ENCODE measurements around the gene PPARG. TPM values are rescaled to one million over a fixed set of nuclear protein-coding genes. Genes with fewer than 3 reads are reported as not detected.

PPARG gene
- polyA plus RNA-seq, 2 of the 4 experiments (the other 2 are of a cell fraction), result 38.9 to 43.1 TPM

GRCh38 chr3:12313519-12313918, 24.6 kb downstream of the PPARG start:
- Histone ChIP-seq H3K4me3 (no peak overlapping the region), H3K4me2 (peak overlapping the region; percentile 68; the same call in 2 of the 3 replicates), H3K4me1 (peaks cover 83% of the 10 kb centered on the region), H3K27ac (peak overlapping the region; percentile 74 to 81; a peak in 3 of 6 replicates), H3K9me3 (no peaks in the 10 kb centered on the region)
- ATAC-seq, result no peak
- WGBS (ENCODE audit: missing lambda C conversion rate), result 68% methylated on average over 2 of the region's 2 CpGs
- ChIA-PET POLR2A (no interaction called here), CTCF (interaction anchor here (1.1 to 1.7 kb wide), 4 partner anchors 9 to 178 kb away, joined by 3 to 6 read pairs (median 3); no protein-coding TSS in a partner anchor)
- DNase-seq (ENCODE audit: low read depth in 1 of 2, low spot score in 1 of 2), result no peak
- FAIRE-seq, result no peak
- TF ChIP-seq FOSB (CRISPR knock-in tag; IDR thresholded peaks at IDR 0.05), result no peak
- TF ChIP-seq ZNF302 (CRISPR knock-in tag; IDR thresholded peaks at IDR 0.05), result no peak
- TF ChIP-seq HOXA7 (CRISPR knock-in tag; IDR thresholded peaks at IDR 0.05), result no peak

- peaks cover 72% of the 10 kb centered on the region for H3K4me1 ChIP-seq
- no peaks in the 10 kb centered on the region for H3K9me3 ChIP-seq
- DNase-seq (ENCODE audit: low read depth in 1 of 2, low spot score in 1 of 2) (no peak), FAIRE-seq (no peak), ATAC-seq (peak in 1 of 2 experiments; percentile 48; a peak in 3 of 6 replicates)
- 0 out of 4 replicates have a peak, but pooled peaks of 1 of the 2 experiments have one; percentile 4 for TF ChIP-seq CEBPB (IDR thresholded peaks at IDR 0.05)
- no peak for TF ChIP-seq MYC (IDR thresholded peaks at IDR 0.05; ENCODE audit: borderline replicate concordance, low read length)
- peak overlapping the region; percentile 84 to 89 for H3K27ac ChIP-seq
- ChIA-PET POLR2A (no interaction called here), CTCF (interaction anchor here (0.6 kb wide), 1 partner anchor 30 kb away, joined by 3 read pairs; no protein-coding TSS in a partner anchor)
- peak overlapping the region; percentile 35; the same call in 2 of the 3 replicates for H3K4me3 ChIP-seq
- 37% methylated on average over 4 of the region's 4 CpGs for WGBS (ENCODE audit: missing lambda C conversion rate)
- peak overlapping the region; percentile 95 for H3K4me2 ChIP-seq
Observed at GRCh38 chr3:12316253-12316652, 27.4 kb downstream of the PPARG start.

GRCh38 chr3:12316729-12317351, 28.0 kb downstream of the PPARG start:
- TF ChIP-seq CHD4 (IDR thresholded peaks at IDR 0.05; ENCODE audit: borderline replicate concordance), result no peak
- TF ChIP-seq ZSCAN20 (CRISPR knock-in tag; IDR thresholded peaks at IDR 0.05), result no peak
- TF ChIP-seq CEBPB (IDR thresholded peaks at IDR 0.05), result peak in 1 of 2 experiments; percentile 39; a peak in 1 of 4 replicates
- TF ChIP-seq SREBF2 (IDR thresholded peaks at IDR 0.05), result no peak
- no peak for TF ChIP-seq ESRRA (IDR thresholded peaks at IDR 0.05; ENCODE audit: borderline replicate concordance, low read length)
- TF ChIP-seq EHMT2 (IDR thresholded peaks at IDR 0.05; ENCODE audit: low read depth), result no peak
- TF ChIP-seq MAX (IDR thresholded peaks at IDR 0.05), result peak; percentile 36
- peak; percentile 19; the same call in 1 of the 3 replicates for TF ChIP-seq SMC3 (IDR thresholded peaks at IDR 0.05)
- peak; percentile 68 for TF ChIP-seq GATA3 (IDR thresholded peaks at IDR 0.05; ENCODE audit: borderline replicate concordance)
- no peak for TF ChIP-seq FOSB (CRISPR knock-in tag; IDR thresholded peaks at IDR 0.05)
- no peak for TF ChIP-seq PHF8 (IDR thresholded peaks at IDR 0.05; ENCODE audit: borderline replicate concordance, low read depth)
- TF ChIP-seq ZNF302 (CRISPR knock-in tag; IDR thresholded peaks at IDR 0.05), result no peak
- TF ChIP-seq JUN (IDR thresholded peaks at IDR 0.05), result peak in 1 of 2 experiments; percentile 37; a peak in 1 of 5 replicates
- H3K4me1 ChIP-seq, result peaks cover 66% of the 10 kb centered on the region
- peak overlapping the region; percentile 35 for H3K4me3 ChIP-seq
- H3K27ac ChIP-seq, result peak overlapping the region; percentile 84 to 89
- FAIRE-seq (peak; percentile 74), DNase-seq (ENCODE audit: low read depth in 1 of 2, low spot score in 1 of 2) (peak in 1 of 2 experiments; percentile 67), ATAC-seq (peak; percentile 67 to 85)
- WGBS (ENCODE audit: missing lambda C conversion rate), result under 1% methylated on average over 4 of the region's 4 CpGs
- H3K9me3 ChIP-seq, result no peaks in the 10 kb centered on the region
- CTCF ChIA-PET, result interaction anchor here (0.6 to 0.7 kb wide), 2 partner anchors 30 to 163 kb away, joined by 3 read pairs; no protein-coding TSS in a partner anchor
- POLR2A ChIA-PET, result no interaction called here
- peak overlapping the region; percentile 95 for H3K4me2 ChIP-seq

DNA sequence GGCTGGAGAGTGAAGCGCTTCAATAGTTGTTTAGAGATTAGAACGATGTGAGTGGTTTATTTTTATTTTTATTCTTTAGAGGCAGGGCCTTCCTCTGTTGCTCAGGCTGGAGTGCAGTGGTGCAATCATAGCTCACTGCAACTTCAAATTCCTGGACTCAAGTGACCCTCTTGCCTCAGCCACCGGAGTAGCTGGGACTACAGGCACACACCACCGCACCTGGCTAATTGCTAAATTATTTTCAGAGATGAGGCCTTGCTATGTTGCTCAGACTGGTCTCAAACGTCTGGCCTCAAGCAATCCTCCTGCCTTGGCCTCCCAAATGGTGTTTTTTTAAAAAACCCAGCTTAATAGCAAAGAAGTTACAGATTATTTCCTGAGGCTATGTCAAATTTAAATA, 29.0 kb downstream of the PPARG start:
- ATAC-seq (no peak), DNase-seq (ENCODE audit: low read depth in 1 of 2, low spot score in 1 of 2) (no peak), FAIRE-seq (no peak)
- Histone ChIP-seq H3K4me1 (peaks cover 55% of the 10 kb centered on the region), H3K27ac (peak overlapping the region; percentile 80 to 89), H3K4me3 (peak overlapping the region; percentile 35; the same call in 1 of the 3 replicates), H3K4me2 (peak overlapping the region; percentile 95), H3K9me3 (no peaks in the 10 kb centered on the region)
- WGBS (ENCODE audit: missing lambda C conversion rate), result 57% methylated on average over 5 of the region's 5 CpGs
- no peak for TF ChIP-seq TP53 (CRISPR knock-in tag; IDR thresholded peaks at IDR 0.05)
- no peak for TF ChIP-seq ZFP36 (IDR thresholded peaks at IDR 0.05; ENCODE audit: borderline replicate concordance, partially characterized antibody)
- no peak for TF ChIP-seq NFE2L2 (conservative IDR thresholded peaks at IDR 0.05; ENCODE audit: low read length)
- no peak for TF ChIP-seq POLR2A (IDR thresholded peaks at IDR 0.05; ENCODE audit: low read length)
- peak; percentile 28 to 46; a peak in 3 of 4 replicates for TF ChIP-seq CEBPB (IDR thresholded peaks at IDR 0.05)
- no peak for TF ChIP-seq SMC3 (IDR thresholded peaks at IDR 0.05)
- ChIA-PET POLR2A (no interaction called here), CTCF (interaction anchor here (1.0 to 1.8 kb wide), 4 partner anchors 10 to 179 kb away, joined by 3 to 8 read pairs (median 4); partner anchors contain the start of gene TSEN2)
